Activated CD4-positive, alpha-beta T cell treated with anti-CD3 and anti-CD28 coated beads, Interleukin-2, Interleukin-6, amounts not matched to agents 100 ng/mL and 50 ng/mL, durations not matched to agents 16 hours and 8 hours (primary cell): ENCODE results near the gene ZYG11B.
"Not testable (repeated sequence)": the region's sequence is repeated elsewhere in the genome, so short reads cannot be mapped to it uniquely, and the experiment has no call there.

Experiments used
- DNase-seq: peaks from one replicate; pipeline ENCODE4 v3.0.0-alpha.2; 2020

The ZYG11B gene

GRCh38 chr1:52707927-52708655 is 18.2 kb upstream of the ZYG11B start:
- no peak for DNase-seq

- no peak for DNase-seq
Observed at GRCh38 chr1:52709016-52709415, 17.2 kb upstream of the ZYG11B start.

GRCh38 chr1:52713590-52713989 is 12.7 kb upstream of the ZYG11B start:
- no peak for DNase-seq

GRCh38 chr1:52715296-52715695 is 11.0 kb upstream of the ZYG11B start:
- not testable (repeated sequence) for DNase-seq

GRCh38 chr1:52723260-52723659 is 3.0 kb upstream of the ZYG11B start:
- DNase-seq = no peak

GRCh38 chr1:52725903-52726264 is 369 bp upstream of the ZYG11B start:
- DNase-seq = no peak

GRCh38 chr1:52727114-52727586 is 897 bp downstream of the ZYG11B start:
- DNase-seq = peak; percentile 7

GRCh38 chr1:52727956-52728656 is 1.9 kb downstream of the ZYG11B start:
- no peak for DNase-seq

- DNase-seq = no peak
Observed at GRCh38 chr1:52733368-52733767, 7.1 kb downstream of the ZYG11B start.

GRCh38 chr1:52735371-52735770 is 9.1 kb downstream of the ZYG11B start:
- not testable (repeated sequence) for DNase-seq

GRCh38 chr1:52738148-52738547 is 11.9 kb downstream of the ZYG11B start:
- no peak for DNase-seq

GRCh38 chr1:52738893-52739292 is 12.6 kb downstream of the ZYG11B start:
- no peak for DNase-seq

GRCh38 chr1:52739699-52740467 is 13.6 kb downstream of the ZYG11B start:
- no peak for DNase-seq

GRCh38 chr1:52741259-52741658 is 15.0 kb downstream of the ZYG11B start:
- no peak for DNase-seq

GRCh38 chr1:52746189-52746588 is 19.9 kb downstream of the ZYG11B start:
- DNase-seq = no peak

- DNase-seq = no peak
Observed at GRCh38 chr1:52747450-52747849, 21.2 kb downstream of the ZYG11B start.

GRCh38 chr1:52748119-52748518 is 21.9 kb downstream of the ZYG11B start:
- no peak for DNase-seq

- DNase-seq = not testable (repeated sequence)
Observed at GRCh38 chr1:52749496-52749895, 23.2 kb downstream of the ZYG11B start.

- DNase-seq = not testable (repeated sequence)
Observed at GRCh38 chr1:52750139-52750538, 23.9 kb downstream of the ZYG11B start.

GRCh38 chr1:52751589-52752483 is 25.6 kb downstream of the ZYG11B start:
- no peak for DNase-seq

GRCh38 chr1:52752484-52752826 is 26.2 kb downstream of the ZYG11B start:
- no peak for DNase-seq

- DNase-seq = no peak
Observed at GRCh38 chr1:52753169-52753568, 26.9 kb downstream of the ZYG11B start.

GRCh38 chr1:52756020-52756419 is 29.8 kb downstream of the ZYG11B start:
- no peak for DNase-seq
